Retinal pigment epithelial cell (primary cell): ENCODE measurements around the gene MBOAT2.

Experiments used
- DNase-seq: peaks from one replicate; pipeline ENCODE4 v3.0.0-alpha.2; 2010; ENCODE audit warnings: low read depth
- H3K4me3 ChIP-seq: 2 replicates; pipeline ENCODE4 v1.5.1; 2011; ENCODE audit warnings: mild to moderate bottlenecking, low read length, control low read depth, moderate library complexity
- TF ChIP-seq, protein P1 (sequence below): conservative IDR thresholded peaks from 2 replicates; pipeline ENCODE4 v1.5.1; 2011; ENCODE audit warnings: low read depth, low read length, control low read depth, inconsistent platforms

The MBOAT2 gene

DNA sequence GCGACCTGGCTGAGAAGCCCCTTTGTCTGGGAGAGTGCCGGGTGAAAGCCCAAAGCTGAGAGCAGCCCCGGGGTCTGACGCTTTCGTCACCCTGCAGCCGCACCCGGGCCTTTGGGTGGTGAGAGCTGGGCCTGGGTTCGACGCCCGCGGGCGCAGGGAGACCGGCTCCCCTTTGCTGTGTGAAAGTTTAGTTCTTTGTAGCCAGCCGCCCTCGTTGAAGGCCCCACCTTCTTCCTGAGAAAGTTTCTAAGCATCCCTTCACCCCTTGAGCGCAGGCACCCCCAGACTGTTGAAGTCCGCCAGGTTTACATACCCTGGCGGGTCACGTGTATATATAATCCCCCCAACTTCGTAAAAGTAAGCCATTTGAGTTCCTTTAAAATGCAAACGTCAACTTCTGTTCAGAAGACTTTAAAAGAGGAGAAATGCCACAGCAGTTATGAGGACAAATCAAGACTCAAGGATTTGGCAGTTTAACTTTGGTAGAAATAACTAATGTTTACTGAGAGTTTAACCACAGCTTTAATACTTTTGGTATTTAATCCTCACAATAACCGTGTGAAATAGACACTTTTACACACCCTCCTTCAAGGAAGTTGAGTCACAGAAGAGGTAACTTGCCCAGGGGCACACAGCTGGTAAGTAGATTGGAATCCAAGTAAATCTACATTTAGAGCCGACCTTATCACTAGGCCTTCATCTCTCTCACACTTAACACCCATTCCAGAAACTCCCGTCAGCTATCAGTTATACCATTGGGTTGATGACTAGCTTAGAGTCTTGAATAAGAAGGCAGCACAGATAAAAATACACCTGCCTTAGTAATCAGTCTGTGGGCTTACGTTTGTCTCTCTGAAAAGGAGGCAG lies 1.1 kb upstream of the MBOAT2 start:
- TF ChIP-seq, protein P1, sequence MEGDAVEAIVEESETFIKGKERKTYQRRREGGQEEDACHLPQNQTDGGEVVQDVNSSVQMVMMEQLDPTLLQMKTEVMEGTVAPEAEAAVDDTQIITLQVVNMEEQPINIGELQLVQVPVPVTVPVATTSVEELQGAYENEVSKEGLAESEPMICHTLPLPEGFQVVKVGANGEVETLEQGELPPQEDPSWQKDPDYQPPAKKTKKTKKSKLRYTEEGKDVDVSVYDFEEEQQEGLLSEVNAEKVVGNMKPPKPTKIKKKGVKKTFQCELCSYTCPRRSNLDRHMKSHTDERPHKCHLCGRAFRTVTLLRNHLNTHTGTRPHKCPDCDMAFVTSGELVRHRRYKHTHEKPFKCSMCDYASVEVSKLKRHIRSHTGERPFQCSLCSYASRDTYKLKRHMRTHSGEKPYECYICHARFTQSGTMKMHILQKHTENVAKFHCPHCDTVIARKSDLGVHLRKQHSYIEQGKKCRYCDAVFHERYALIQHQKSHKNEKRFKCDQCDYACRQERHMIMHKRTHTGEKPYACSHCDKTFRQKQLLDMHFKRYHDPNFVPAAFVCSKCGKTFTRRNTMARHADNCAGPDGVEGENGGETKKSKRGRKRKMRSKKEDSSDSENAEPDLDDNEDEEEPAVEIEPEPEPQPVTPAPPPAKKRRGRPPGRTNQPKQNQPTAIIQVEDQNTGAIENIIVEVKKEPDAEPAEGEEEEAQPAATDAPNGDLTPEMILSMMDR: no peak
- peak overlapping the region; percentile 64 for H3K4me3 ChIP-seq
- peak; percentile 56 for DNase-seq

DNA sequence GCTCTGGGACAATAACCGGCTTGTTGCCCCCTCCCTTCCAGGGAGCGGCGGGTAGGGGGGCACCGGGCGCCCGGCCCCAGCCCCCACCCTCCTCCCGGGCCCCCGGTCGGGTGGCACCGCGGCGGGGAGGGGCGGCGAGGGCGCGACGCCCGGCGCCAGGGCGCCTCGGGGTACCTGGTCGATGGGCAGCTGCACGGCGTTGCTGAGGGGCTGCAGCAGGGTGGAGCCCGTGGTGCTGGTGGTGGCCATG lies 193 bp downstream of the MBOAT2 start:
- DNase-seq: no peak
- H3K4me3 ChIP-seq: peak overlapping the region; percentile 52
- TF ChIP-seq, protein P1: no peak

DNA sequence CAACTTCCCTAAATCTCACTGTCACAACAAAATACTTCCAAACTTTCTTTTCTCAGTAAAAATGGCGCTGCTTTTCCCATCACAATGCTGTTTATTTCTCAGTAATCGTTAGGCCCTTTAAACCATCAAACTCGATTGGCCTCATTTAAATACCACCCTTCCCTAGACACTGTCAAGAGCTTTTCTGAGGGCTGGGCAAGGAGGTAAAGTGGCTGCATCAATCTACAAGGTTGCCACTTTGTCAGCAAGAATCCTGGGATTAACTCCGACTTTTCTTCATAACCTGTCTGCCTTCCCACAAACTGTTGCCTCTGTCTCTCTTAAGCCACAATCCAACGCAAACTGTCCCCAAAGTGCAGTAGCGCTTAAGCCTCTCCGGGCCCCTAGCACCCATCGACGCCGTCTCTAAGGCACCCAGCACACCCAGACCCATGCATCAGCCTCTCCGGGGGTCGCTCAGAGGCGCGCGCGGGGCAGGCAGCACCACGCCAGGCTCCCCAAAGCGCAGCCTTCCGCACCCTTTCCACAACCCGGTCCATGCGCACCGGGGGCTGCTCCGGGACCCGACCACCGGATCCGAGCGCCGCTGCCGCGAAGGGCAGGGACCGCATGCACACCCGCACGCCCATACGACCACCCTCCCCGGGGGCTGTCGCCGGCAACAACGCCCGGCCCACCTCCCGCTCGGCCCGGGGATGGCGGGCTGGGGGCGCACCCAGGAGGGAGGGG lies 683 bp downstream of the MBOAT2 start:
- no peak for DNase-seq
- H3K4me3 ChIP-seq: peak overlapping the region; percentile 52
- TF ChIP-seq, protein P1: no peak

DNA sequence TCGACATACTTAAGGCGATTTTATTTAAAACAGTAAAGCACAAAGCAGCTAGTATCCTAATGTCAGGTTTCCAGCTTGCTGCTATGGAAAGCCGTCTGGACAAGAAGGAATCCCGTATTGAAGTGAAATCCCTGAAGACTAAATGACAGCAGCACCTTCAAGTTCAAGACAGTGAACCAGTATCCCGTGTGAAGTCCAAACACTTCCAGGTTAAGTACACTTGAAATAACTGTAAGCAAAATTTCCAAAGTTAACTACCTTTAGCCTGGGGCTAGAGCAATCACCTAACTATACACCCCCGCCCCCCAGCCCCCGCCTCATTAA lies 1.2 kb downstream of the MBOAT2 start:
- TF ChIP-seq, protein P1: no peak
- H3K4me3 ChIP-seq: peak overlapping the region; percentile 52
- DNase-seq: no peak

DNA sequence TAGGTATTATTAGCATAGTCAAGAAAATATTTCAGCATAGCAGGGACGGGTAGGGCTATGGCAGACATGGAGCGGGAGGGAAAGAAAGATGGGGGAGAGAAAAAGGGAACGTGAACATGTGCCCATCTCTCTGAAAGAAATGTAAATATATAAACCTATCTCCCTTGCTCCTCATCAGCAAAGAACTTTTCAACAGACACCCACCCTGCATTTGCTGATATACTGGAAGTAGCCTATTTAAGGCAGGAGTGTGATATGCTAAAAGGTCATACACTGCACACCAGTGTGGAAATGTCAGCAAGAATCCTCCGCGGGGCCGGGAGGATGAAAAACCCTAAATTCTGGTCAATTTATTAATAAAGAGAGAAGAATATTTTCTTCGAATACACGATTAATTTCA lies 1.7 kb downstream of the MBOAT2 start:
- DNase-seq: no peak
- TF ChIP-seq, protein P1: no peak
- peak overlapping the region; percentile 52 for H3K4me3 ChIP-seq

DNA sequence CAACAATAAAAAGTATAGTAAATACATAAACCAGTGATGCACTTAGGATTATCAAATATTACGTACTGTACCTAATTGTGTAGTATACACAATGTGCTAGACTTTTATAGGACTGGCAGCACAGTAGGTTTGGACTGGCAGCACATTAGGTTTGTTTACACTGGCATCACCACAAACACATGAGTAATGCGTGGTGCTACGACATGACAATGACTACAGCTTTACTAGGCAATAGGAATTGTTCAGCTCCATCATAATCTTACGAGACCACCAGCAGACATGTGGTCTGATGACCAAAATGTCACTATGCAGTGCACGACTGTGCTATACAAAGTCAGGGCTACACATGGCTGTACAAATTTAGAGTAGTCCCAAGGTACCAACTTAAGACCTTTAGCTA lies 2.3 kb downstream of the MBOAT2 start:
- TF ChIP-seq, protein P1: no peak
- no peak overlapping the region for H3K4me3 ChIP-seq
- DNase-seq: no peak

DNA sequence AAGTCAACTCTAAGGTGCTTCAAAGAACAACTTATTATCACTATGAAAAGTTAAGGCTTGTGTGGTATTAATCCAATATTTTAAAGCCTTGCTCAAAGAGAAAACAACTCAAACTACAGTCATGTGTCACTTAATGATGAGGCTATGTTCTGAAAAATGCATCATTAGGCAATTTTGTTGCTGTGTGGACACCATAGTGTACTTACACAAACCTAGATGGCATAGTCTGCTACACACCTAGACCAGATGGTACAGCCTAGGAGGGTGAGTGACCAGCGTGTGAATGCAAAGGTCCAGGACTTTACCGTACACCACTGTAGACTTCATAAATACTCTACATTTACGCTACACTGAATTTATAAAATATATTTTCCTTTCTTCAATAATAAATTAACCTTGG lies 3.0 kb downstream of the MBOAT2 start:
- DNase-seq: no peak
- TF ChIP-seq, protein P1: no peak
- H3K4me3 ChIP-seq: no peak overlapping the region
